ENCODE data around the gene CADM1.

DNA sequence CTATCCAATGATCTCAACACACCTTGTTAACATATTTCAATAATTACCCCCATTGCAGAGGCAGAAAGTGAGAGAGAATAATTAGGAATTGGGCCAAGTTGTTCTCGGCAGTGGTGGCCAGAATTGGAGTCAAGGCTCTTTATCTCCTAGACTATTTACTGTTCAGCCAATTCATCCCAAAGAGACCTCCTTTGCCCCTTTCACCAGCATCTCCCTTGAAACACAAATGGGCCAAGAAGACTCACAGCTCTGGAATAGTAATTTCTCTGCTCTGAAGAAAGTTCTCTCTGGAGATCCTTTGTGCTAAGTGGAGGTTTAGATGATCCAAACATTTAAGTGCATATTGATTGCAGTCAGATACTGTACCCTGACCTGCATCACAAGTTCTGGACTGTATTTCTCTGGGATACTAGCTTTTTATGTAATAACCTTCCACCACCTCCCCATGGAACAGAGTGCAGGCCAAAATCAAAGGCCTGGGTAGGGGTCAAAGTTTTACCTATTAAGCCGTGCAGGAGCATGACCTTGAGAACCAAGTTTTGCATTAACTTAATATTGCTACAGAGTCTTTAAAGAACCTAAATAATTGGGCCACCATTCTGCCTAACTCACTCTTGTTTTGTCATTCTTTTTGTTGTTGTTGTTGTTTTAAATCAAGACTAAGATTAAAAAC is 19.6 kb upstream of the CADM1 start:
- TF ChIP-seq EZH2phosphoT487 (IDR thresholded peaks at IDR 0.05; ENCODE audit: low read length) (no peak), EZH2 (optimal IDR thresholded peaks at IDR 0.05; ENCODE audit: low read depth, low read length) (no peak)
- TF ChIP-seq, protein P1, sequence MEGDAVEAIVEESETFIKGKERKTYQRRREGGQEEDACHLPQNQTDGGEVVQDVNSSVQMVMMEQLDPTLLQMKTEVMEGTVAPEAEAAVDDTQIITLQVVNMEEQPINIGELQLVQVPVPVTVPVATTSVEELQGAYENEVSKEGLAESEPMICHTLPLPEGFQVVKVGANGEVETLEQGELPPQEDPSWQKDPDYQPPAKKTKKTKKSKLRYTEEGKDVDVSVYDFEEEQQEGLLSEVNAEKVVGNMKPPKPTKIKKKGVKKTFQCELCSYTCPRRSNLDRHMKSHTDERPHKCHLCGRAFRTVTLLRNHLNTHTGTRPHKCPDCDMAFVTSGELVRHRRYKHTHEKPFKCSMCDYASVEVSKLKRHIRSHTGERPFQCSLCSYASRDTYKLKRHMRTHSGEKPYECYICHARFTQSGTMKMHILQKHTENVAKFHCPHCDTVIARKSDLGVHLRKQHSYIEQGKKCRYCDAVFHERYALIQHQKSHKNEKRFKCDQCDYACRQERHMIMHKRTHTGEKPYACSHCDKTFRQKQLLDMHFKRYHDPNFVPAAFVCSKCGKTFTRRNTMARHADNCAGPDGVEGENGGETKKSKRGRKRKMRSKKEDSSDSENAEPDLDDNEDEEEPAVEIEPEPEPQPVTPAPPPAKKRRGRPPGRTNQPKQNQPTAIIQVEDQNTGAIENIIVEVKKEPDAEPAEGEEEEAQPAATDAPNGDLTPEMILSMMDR (IDR thresholded peaks at IDR 0.05; ENCODE audit: low read length): no peak
